K562 (cell line): Measurements from ENCODE around the gene MRPL42. TPM values are rescaled to one million over a fixed set of nuclear protein-coding genes. Genes with fewer than 3 reads are reported as not detected.

Experiments
- BRCA1 ChIP-seq, 2 experiments: fragments of 450-650 bp in 1 of 2; sonication (generic) in 1 of 2; formaldehyde crosslinking in 1 of 2; IDR thresholded peaks; 2 replicates each; pipeline versions ENCODE4 v1.5.0 to v1.6.1; 2017 to 2020; ENCODE audit warnings: mild to moderate bottlenecking in 1 of 2, missing genetic modification reagents in 1 of 2
- CBX1 ChIP-seq: sonication (generic); IDR thresholded peaks from 2 replicates; pipeline ENCODE4 v1.6.1; 2016; ENCODE audit warnings: antibody characterized with exemption, low read depth, mild to moderate bottlenecking
- HES1 ChIP-seq: fragments of 450-650 bp; IDR thresholded peaks from 2 replicates; pipeline ENCODE4 v1.6.1; 2016; ENCODE audit warnings: low read depth, mild to moderate bottlenecking, moderate library complexity
- NFIC ChIP-seq: fragments of 450-650 bp; IDR thresholded peaks from 2 replicates; pipeline ENCODE4 v1.6.1; 2017; ENCODE audit warnings: mild to moderate bottlenecking, inconsistent platforms
- RAD21 ChIP-seq, 2 experiments: fragments of 250-450 bp in 1 of 2; fragments of 450-650 bp in 1 of 2; sonication (Bioruptor Pico) in 1 of 2; formaldehyde crosslinking in 1 of 2; IDR thresholded peaks in 1 of 2; conservative IDR thresholded peaks in 1 of 2; 2 replicates each; pipeline versions ENCODE4 v1.4.0 to v1.8.0; 2020 to 2022; ENCODE audit warnings: mild to moderate bottlenecking in 2 of 2, moderate library complexity in 1 of 2
- TSHZ1 ChIP-seq: fragments of 250-450 bp; sonication (Bioruptor Pico); IDR thresholded peaks from 2 replicates; pipeline ENCODE4 v1.4.0; 2020; ENCODE audit warnings: mild to moderate bottlenecking, moderate library complexity
- polyA plus RNA-seq, 8 experiments: library from polyadenylated mRNA; depleted of rRNA in 4 of 8; stranded (reverse) in 5 of 8; unstranded in 3 of 8; fragments of >200 nt; fragmentation: Nextera tagmentation in 2 of 8; fragmentation: Illumina TruSeq in 1 of 8; extraction: Ambion mirVana in 2 of 8; extraction: Trizol in 1 of 8; gene quantifications; 2 replicates each; pipeline versions ENCODE4 v1.2.1 to v1.2.3, GENCODE V29; 2011 to 2014; ENCODE audit warnings: inconsistent platforms in 1 of 8, missing spikeins in 1 of 8
- total RNA-seq, 7 experiments: library from RNA; depleted of rRNA in 6 of 7; stranded (reverse); fragments of >200 nt in 6 of 7; fragmentation: Illumina TruSeq in 2 of 7; extraction: Trizol in 2 of 7; gene quantifications; 2 replicates each; pipeline versions ENCODE4 v1.2.1 to v1.2.3, GENCODE V29; 2011 to 2021; ENCODE audit warnings: low replicate concordance in 1 of 7

The MRPL42 gene
- total and polyA plus RNA-seq, 9 of the 15 experiments (the other 6 are each of a cell fraction or from before 2014, with no cell fraction given), result 104 to 806 (median 218) TPM

- TF ChIP-seq TSHZ1 (no peak), CBX1 (0 out of 2 replicates have a peak, but pooled peaks have one; percentile 5), RAD21 (CRISPR knock-in tag; conservative IDR thresholded peaks at IDR 0.05 in 1 of 2, IDR thresholded peaks at IDR 0.05 in 1 of 2) (no peak), HES1 (no peak), NFIC (peak; percentile 46; the same call in 1 of the 2 replicates), BRCA1 (IDR thresholded peaks at IDR 0.05) (no peak), BRCA1 (CRISPR knock-in tag; IDR thresholded peaks at IDR 0.05) (no peak)
These were observed 526 bp upstream of the MRPL42 start (continued) for GRCh38 chr12:93466625-93467350.
